MCF 10A (cell line): ENCODE measurements around the gene FXYD6. TPM values are rescaled to one million over a fixed set of nuclear protein-coding genes. Genes with fewer than 3 reads are reported as not detected.

Experiments used
- BruUV-seq: library from RNA; stranded (reverse); fragments of 400-500 nt; replicated peaks from 2 replicates; lab custom pipeline; 2021; lab: Mats Ljungman, UMichigan
- CTCF ChIA-PET: fragments of 300-600 bp; sonication (Branson Sonifier 250); formaldehyde crosslinking; extraction: SDS; loops from one replicate; lab custom pipeline; 2021; ENCODE audit warnings: antibody characterized with exemption, inconsistent platforms; lab: Yijun Ruan, JAX
- POLR2A ChIA-PET: fragments of 300-600, 350-650 bp; sonication (Branson Sonifier 250); formaldehyde crosslinking; extraction: SDS; loops from one replicate; lab custom pipeline; 2020; ENCODE audit warnings: antibody characterized with exemption, inconsistent platforms; lab: Yijun Ruan, JAX
- DNase-seq: peaks from one replicate; pipeline ENCODE4 v3.0.0-alpha.2; 2018; ENCODE audit not compliant: unreplicated experiment
- H3K27ac Mint-ChIP-seq: one replicate; pipeline ENCODE4 v1.8.0; 2022; ENCODE audit warnings: mild to moderate bottlenecking, low read depth, mixed read lengths; ENCODE audit not compliant: unreplicated experiment
- H3K27me3 Mint-ChIP-seq: one replicate; pipeline ENCODE4 v1.8.0; 2022; ENCODE audit warnings: mixed read lengths; ENCODE audit not compliant: insufficient read depth, unreplicated experiment
- H3K36me3 Mint-ChIP-seq: one replicate; pipeline ENCODE4 v1.8.0; 2022; ENCODE audit warnings: mild to moderate bottlenecking, moderate library complexity, mixed read lengths; ENCODE audit not compliant: insufficient read depth, unreplicated experiment
- H3K4me1 Mint-ChIP-seq: one replicate; pipeline ENCODE4 v1.8.0; 2022; ENCODE audit warnings: mixed read lengths; ENCODE audit not compliant: insufficient read depth, unreplicated experiment
- H3K4me3 Mint-ChIP-seq: one replicate; pipeline ENCODE4 v1.8.0; 2022; ENCODE audit warnings: mild to moderate bottlenecking, moderate library complexity, mixed read lengths; ENCODE audit not compliant: unreplicated experiment
- H3K9me3 Mint-ChIP-seq: one replicate; pipeline ENCODE4 v1.8.0; 2022; ENCODE audit warnings: mixed read lengths; ENCODE audit not compliant: unreplicated experiment
- intact Hi-C: fragments of 100-400 bp; cut with micrococcal nuclease; formaldehyde crosslinking; loops from 2 replicates; pipeline ENCODE4 v1.14.1; 2022
- total RNA-seq: library from RNA; stranded (reverse); gene quantifications from 2 replicates; pipeline ENCODE4 v1.2.3, GENCODE V29; 2022
- TF ChIP-seq, protein P1 (sequence below): fragments of 200-600 bp; IDR thresholded peaks from one replicate; pipeline ENCODE4 v1.8.0; 2022; ENCODE audit warnings: antibody characterized with exemption, mild to moderate bottlenecking; ENCODE audit not compliant: unreplicated experiment

Gene FXYD6
- total RNA-seq, 1 experiment from 2014 or later = not detected

DNA sequence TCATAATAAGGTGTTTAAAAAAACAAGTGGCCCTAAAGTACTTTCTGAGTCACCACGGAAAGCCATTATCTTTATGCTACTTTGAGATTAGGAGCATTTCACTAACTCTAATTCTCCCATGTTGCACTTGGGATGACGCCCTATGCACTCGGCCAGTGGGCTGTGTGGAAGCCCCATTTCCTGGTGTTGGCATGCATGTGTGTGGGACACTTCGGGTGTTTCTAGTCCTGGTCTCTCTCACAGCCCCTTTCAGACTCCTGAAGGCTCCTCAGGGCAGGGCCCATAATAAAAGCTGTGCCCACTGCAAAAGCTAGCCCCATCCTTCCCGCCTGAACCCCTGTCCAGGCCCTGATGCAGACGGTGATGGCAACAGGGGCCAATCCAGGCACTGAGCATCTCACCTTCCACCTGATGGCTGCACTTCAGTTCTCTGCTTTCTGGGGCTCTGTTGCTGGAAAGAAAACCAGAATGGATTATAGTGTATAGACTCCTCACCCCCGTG is 37.0 kb downstream of the FXYD6 start:
- ChIA-PET CTCF (interaction anchor here (1.0 to 7.7 kb wide), 2 partner anchors 106 to 110 kb away, joined by 3 to 200 read pairs; no protein-coding TSS in a partner anchor), POLR2A (no interaction called here)
- Mint-ChIP-seq H3K36me3 (peaks cover 6% of the 10 kb centered on the region), H3K4me1 (no peaks in the 10 kb centered on the region), H3K4me3 (no peak overlapping the region), H3K27ac (no peak overlapping the region), H3K27me3 (peaks cover 32% of the 10 kb centered on the region), H3K9me3 (no peaks in the 10 kb centered on the region)
- TF ChIP-seq, protein P1, sequence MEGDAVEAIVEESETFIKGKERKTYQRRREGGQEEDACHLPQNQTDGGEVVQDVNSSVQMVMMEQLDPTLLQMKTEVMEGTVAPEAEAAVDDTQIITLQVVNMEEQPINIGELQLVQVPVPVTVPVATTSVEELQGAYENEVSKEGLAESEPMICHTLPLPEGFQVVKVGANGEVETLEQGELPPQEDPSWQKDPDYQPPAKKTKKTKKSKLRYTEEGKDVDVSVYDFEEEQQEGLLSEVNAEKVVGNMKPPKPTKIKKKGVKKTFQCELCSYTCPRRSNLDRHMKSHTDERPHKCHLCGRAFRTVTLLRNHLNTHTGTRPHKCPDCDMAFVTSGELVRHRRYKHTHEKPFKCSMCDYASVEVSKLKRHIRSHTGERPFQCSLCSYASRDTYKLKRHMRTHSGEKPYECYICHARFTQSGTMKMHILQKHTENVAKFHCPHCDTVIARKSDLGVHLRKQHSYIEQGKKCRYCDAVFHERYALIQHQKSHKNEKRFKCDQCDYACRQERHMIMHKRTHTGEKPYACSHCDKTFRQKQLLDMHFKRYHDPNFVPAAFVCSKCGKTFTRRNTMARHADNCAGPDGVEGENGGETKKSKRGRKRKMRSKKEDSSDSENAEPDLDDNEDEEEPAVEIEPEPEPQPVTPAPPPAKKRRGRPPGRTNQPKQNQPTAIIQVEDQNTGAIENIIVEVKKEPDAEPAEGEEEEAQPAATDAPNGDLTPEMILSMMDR = no peak
- no TSS peak for BruUV-seq
- no peak for DNase-seq
- intact Hi-C loops = no loop called here

DNA sequence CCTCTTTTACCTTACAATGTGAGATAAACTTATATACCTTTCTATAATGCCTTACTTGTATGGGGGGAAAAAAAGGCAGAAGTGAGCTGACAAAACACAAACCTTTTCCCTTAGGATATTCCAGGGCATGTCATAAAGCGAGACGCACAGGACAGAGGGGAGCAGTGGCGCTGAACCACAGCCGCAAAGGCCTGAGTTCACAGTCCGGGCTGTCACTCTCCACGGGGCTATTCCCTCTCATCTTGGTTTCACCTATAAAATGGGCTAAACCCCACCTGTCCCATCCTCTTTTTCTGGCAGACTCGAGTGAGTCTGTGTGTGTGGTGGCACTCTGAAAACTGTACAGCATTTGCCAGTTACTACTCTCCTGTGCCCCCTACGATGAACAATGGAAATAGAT is 37.6 kb downstream of the FXYD6 start:
- ChIA-PET POLR2A (no interaction called here), CTCF (interaction anchor here (0.6 to 1.0 kb wide), 2 partner anchors 8 to 110 kb away, joined by 3 read pairs; no protein-coding TSS in a partner anchor)
- Mint-ChIP-seq H3K4me3 (no peak overlapping the region), H3K27me3 (peaks cover 32% of the 10 kb centered on the region), H3K4me1 (no peaks in the 10 kb centered on the region), H3K36me3 (peaks cover 6% of the 10 kb centered on the region), H3K27ac (no peak overlapping the region), H3K9me3 (no peaks in the 10 kb centered on the region)
- TF ChIP-seq, protein P1 = no peak
- intact Hi-C loops = no loop called here
- no TSS peak for BruUV-seq
- DNase-seq = no peak

DNA sequence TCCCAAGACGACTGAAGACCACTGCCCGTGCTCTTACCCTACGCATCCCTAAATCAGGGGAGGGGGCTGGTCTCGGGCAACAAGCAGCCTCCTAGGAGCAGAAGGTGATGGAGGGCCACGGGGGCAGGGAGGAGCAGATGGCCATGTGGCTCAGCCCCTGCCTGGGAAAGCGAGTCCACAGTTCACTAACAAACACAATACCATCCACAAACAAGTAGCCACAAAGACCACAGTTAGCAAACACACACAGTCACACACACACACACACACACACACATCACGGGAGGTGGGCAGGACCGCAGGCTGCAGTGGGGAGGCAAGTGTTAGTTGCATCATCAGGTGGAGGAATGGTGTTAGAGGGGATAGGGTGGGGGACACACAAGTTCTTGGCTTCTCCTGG is 38.7 kb downstream of the FXYD6 start:
- peaks cover 6% of the 10 kb centered on the region for H3K36me3 Mint-ChIP-seq
- TF ChIP-seq, protein P1 = no peak
- no peak overlapping the region for H3K27ac Mint-ChIP-seq
- peaks cover 32% of the 10 kb centered on the region for H3K27me3 Mint-ChIP-seq
- intact Hi-C loops = no loop called here
- no peaks in the 10 kb centered on the region for H3K9me3 Mint-ChIP-seq
- H3K4me3 Mint-ChIP-seq = no peak overlapping the region
- DNase-seq = no peak
- POLR2A ChIA-PET = no interaction called here
- no TSS peak for BruUV-seq
- CTCF ChIA-PET = interaction anchor here (0.6 to 1.0 kb wide), 3 partner anchors 16 to 120 kb away, joined by 3 to 4 read pairs (median 3); no protein-coding TSS in a partner anchor
- no peaks in the 10 kb centered on the region for H3K4me1 Mint-ChIP-seq

DNA sequence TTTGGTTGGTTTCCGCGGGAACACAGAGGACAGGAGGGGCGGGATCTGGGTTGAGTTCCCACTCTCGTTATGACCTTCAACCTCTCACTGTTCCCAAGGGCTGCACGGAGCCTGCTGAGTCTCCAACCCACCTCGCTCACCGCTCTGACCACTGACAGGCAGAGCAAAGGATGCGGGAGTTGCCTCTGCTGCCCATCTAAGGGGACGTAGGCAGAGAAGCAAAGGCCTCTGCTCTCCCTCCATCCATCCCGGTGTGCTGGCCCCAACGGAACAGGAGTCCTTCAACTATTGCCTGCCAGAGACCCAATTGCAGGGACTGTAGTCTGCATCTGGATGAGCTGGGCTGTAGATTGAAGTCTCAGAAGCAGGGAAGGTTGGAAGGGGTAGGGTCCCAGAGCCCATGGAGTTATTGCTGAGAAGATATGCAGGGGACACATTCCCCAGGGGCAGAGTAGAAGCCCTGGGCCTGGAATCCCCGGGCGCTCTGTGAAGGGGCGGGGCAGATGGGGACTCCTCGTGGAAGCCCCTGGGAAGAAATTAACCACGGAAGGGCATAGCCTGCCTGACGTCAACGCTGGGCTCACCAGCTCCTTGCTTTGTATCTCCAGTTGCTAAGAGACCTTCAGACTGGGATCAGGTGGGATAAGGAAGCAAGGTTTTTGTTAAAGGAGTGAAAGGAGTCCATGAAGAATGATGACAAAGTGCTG is 39.2 kb downstream of the FXYD6 start:
- POLR2A ChIA-PET = no interaction called here
- H3K4me1 Mint-ChIP-seq = no peaks in the 10 kb centered on the region
- no peaks in the 10 kb centered on the region for H3K9me3 Mint-ChIP-seq
- H3K27ac Mint-ChIP-seq = no peak overlapping the region
- CTCF ChIA-PET = interaction anchor here (0.9 to 1.0 kb wide), 2 partner anchors 17 to 110 kb away, joined by 3 to 4 read pairs; no protein-coding TSS in a partner anchor
- no peak overlapping the region for H3K4me3 Mint-ChIP-seq
- no TSS peak for BruUV-seq
- H3K36me3 Mint-ChIP-seq = peaks cover 6% of the 10 kb centered on the region
- TF ChIP-seq, protein P1 = no peak
- peaks cover 32% of the 10 kb centered on the region for H3K27me3 Mint-ChIP-seq
- no peak for DNase-seq
- intact Hi-C loops = no loop called here
